Measurements from ENCODE around the gene ULK4.
A peak's percentile ranks its signal among the peaks of the same experiment; 100 is the strongest.

ULK4 gene

GRCh38 chr3:41220906-41221677, 740.8 kb downstream of the ULK4 start:
- H3K27ac ChIP-seq = no peak overlapping the region
- TF ChIP-seq ZFX (IDR thresholded peaks at IDR 0.05) = no peak
- no peak for TF ChIP-seq CTCF (conservative IDR thresholded peaks at IDR 0.05)

- no peak overlapping the region for H3K27ac ChIP-seq
- TF ChIP-seq ZFX (IDR thresholded peaks at IDR 0.05) (no peak), CTCF (conservative IDR thresholded peaks at IDR 0.05) (no peak)
Observed at GRCh38 chr3:41219424-41219823, 742.5 kb downstream of the ULK4 start.

- peak overlapping the region; percentile 57; the same call in 1 of the 2 replicates for H3K27ac ChIP-seq
- no peak for TF ChIP-seq CTCF (conservative IDR thresholded peaks at IDR 0.05)
- no peak for TF ChIP-seq ZFX (IDR thresholded peaks at IDR 0.05)
Observed at GRCh38 chr3:41216993-41217392, 744.9 kb downstream of the ULK4 start.

GRCh38 chr3:41216422-41216821, 745.5 kb downstream of the ULK4 start:
- no peak for TF ChIP-seq ZFX (IDR thresholded peaks at IDR 0.05)
- no peak for TF ChIP-seq CTCF (conservative IDR thresholded peaks at IDR 0.05)
- H3K27ac ChIP-seq = no peak overlapping the region

GRCh38 chr3:41213588-41213987, 748.3 kb downstream of the ULK4 start:
- TF ChIP-seq ZFX (IDR thresholded peaks at IDR 0.05) (no peak), CTCF (conservative IDR thresholded peaks at IDR 0.05) (no peak)
- H3K27ac ChIP-seq = no peak overlapping the region

GRCh38 chr3:41212088-41212487, 749.8 kb downstream of the ULK4 start:
- H3K27ac ChIP-seq = no peak overlapping the region
- TF ChIP-seq CTCF (conservative IDR thresholded peaks at IDR 0.05) (no peak), ZFX (IDR thresholded peaks at IDR 0.05) (no peak)

- TF ChIP-seq ZFX (IDR thresholded peaks at IDR 0.05) (no peak), CTCF (conservative IDR thresholded peaks at IDR 0.05) (no peak)
Observed at GRCh38 chr3:41210966-41211365, 750.9 kb downstream of the ULK4 start.

More at GRCh38 chr3:41210966-41211365, 750.9 kb downstream of the ULK4 start:
- H3K27ac ChIP-seq = no peak overlapping the region

All from C4-2B (cell line).